Heart right ventricle (tissue), 16 donors: ENCODE results near the gene CMTM1. TPM values are rescaled to one million over a fixed set of nuclear protein-coding genes. Genes with fewer than 3 reads are reported as not detected.
"Not testable (repeated sequence)": the region's sequence is repeated elsewhere in the genome, so short reads cannot be mapped to it uniquely, and the experiment has no call there.

Source experiments
- ATAC-seq, 8 donors: fragments of 200-7000 bp; cut with Tn5 transposase; one replicate each; pipeline ENCODE4 v1.9.1; 2020; ENCODE audit warnings: mild to moderate bottlenecking in 8 of 8, moderate library complexity in 8 of 8, moderate number of reproducible peaks in 1 of 8
- DNase-seq, 2 donors: peaks; one replicate each; pipeline ENCODE4 v3.0.0-alpha.2; 2020
- H3K27ac ChIP-seq, 10 donors: fragments of 200-600 bp; sonication (generic) in 2 of 10; one replicate each; pipeline versions ENCODE4 v1.5.0 to v1.8.0; 2020 to 2022; ENCODE audit warnings: mild to moderate bottlenecking in 3 of 10
- H3K27me3 ChIP-seq, 7 donors: fragments of 200-600 bp; one replicate each; pipeline ENCODE4 v1.8.0; 2021 to 2022; ENCODE audit warnings: mild to moderate bottlenecking in 2 of 7
- H3K36me3 ChIP-seq, 9 donors: fragments of 200-600 bp; sonication (generic) in 1 of 9; one replicate each; pipeline versions ENCODE4 v1.5.0 to v1.8.0; 2020 to 2022; ENCODE audit warnings: mild to moderate bottlenecking in 2 of 9
- H3K4me1 ChIP-seq, 9 donors: fragments of 200-600 bp; sonication (generic) in 1 of 9; one replicate each; pipeline versions ENCODE4 v1.5.0 to v1.8.0; 2020 to 2022; ENCODE audit warnings: mild to moderate bottlenecking in 4 of 9
- H3K4me3 ChIP-seq, 10 donors: fragments of 200-600 bp; sonication (generic) in 2 of 10; one replicate each; pipeline versions ENCODE4 v1.5.0 to v1.8.0; 2020 to 2022; ENCODE audit warnings: mild to moderate bottlenecking in 7 of 10, moderate library complexity in 2 of 10
- H3K9me3 ChIP-seq, 11 donors: fragments of 200-600 bp in 10 of 11; sonication (generic) in 2 of 11; one replicate each; pipeline versions ENCODE4 v1.5.0 to v1.8.0; 2013 to 2022; ENCODE audit warnings: mild to moderate bottlenecking in 2 of 11, control low read depth in 1 of 11, moderate library complexity in 1 of 11
- CTCF ChIP-seq, 9 donors: fragments of 200-600 bp; sonication (generic) in 2 of 9; IDR thresholded peaks; one replicate each; pipeline versions ENCODE4 v1.5.0 to v1.8.0; 2021 to 2022; ENCODE audit warnings: antibody characterized with exemption in 9 of 9, mild to moderate bottlenecking in 5 of 9, moderate library complexity in 1 of 9
- WGBS, 2 donors: extraction: QIAGEN DNeasy Blood & Tissue Kit; methylation state at CpG; one replicate each; pipeline ENCODE4 v1.1.7; 2013; ENCODE audit warnings: inconsistent platforms in 1 of 2; 5-methylcytosine and 5-hydroxymethylcytosine counted together
- intact Hi-C, 10 donors: fragments of 100-400 bp; cut with DNase I; formaldehyde crosslinking; loops; one replicate each; pipeline versions ENCODE4 v1.11.1 to v1.14.2; 2022
- polyA plus RNA-seq, 2 donors: library from polyadenylated mRNA; stranded (reverse); fragments of 200-250 nt; gene quantifications; one replicate each; pipeline ENCODE4 v1.2.3, GENCODE V29; 2013
- total RNA-seq, 10 donors: library from RNA; stranded (reverse); fragmentation: NEBNext Ultra II Directional in 3 of 10; extraction: Animal tissue kit (Norgen Biotek cat#: 25700) in 3 of 10; gene quantifications; one replicate each; pipeline versions ENCODE4 v1.2.1 to v1.2.4, GENCODE V29; 2021 to 2023
- donor health status: Arrhythmogenic right ventricular cardiomyopathy.
- donor health status: ischemic (EF 13 %, LVEDD 7.1; RV severe dilation, severe dysfunction).
- donor health status: healthy with polysubstance abuse.
- donor health status: DM: no; HTN: yes; CAD: no.
- donor health status: DM: no; HTN: no; CAD: no.
- donor health status: ischemic (EF 25% LVEDD 6.9; RV normal size, moderate dysfunction).
- donor health status: ischemic (EF 25% LVEDD 5.7; RV mildly dilated, moderate dysfunction).
- donor health status: healthy.
- donor health status: DM: yes; HTN: yes; CAD: no.
- donor health status: Ischemic cardiomyopathy.
- donor health status: ischemic (EF 35%, LVEDD 5.7; RV mildly dilated, moderate dysfunction).
- donor health status: nonischemic (EF 11% LVEDD 7.7; RV severe dilation, severe dysfunction).
- donor health status: DM: yes; HTN: yes; CAD: no.
- donor health status: PGD.
- donor health status: ischemic (EF 29% LVEDD 5.4; RV normal size, mild dysfunction).
- donor health status: nonischemic (EF 23%, LVEDD 6.1; RV moderate dilation, normal function).

Gene CMTM1
- total and polyA plus RNA-seq, 12 donors = 0.19 to 2.1 (median 0.95) TPM; not detected in 1

GRCh38 chr16:66620429-66620795 lies 54.2 kb downstream of the CMTM1 start:
- intact Hi-C loops = no loop called here

DNA sequence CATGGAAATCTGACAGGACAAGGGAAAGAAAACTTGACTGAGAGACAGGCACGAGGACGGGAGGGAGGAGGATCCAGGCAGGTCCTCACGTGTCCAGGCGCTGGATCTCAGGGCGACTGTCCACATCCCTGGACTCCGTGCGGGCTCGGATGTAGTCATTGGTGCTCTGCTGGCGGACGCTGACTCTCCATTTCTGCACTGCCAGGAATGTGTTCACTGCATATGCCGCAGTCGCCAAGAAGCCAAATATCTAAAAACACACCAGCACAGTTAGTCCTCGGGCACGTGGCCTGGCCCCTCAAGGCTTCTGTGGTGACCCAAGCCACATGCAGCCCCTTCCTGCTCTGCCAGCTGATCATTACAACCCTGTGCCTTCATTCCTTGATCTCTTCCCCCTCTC lies 55.7 kb downstream of the CMTM1 start:
- Histone ChIP-seq H3K27ac (no peak overlapping the region), H3K36me3 (peaks cover 0 to 25% (median 0%) of the 10 kb centered on the region in 9 donors), H3K27me3 (no peaks in the 10 kb centered on the region), H3K4me3 (no peak overlapping the region), H3K9me3 (no peaks in the 10 kb centered on the region), H3K4me1 (peaks cover 0 to 27% (median 18%) of the 10 kb centered on the region in 9 donors)
- intact Hi-C loops = no loop called here
- ATAC-seq = no peak
- no peak for TF ChIP-seq CTCF (IDR thresholded peaks at IDR 0.05)
- DNase-seq = no peak
- 97 to 98% methylated on average over 14 of the region's 14 CpGs for WGBS, 2 donors

More at GRCh38 chr16:66620429-66620795, 54.2 kb downstream of the CMTM1 start:
- Histone ChIP-seq H3K36me3 (peaks cover 0 to 25% (median 0%) of the 10 kb centered on the region in 9 donors), H3K4me1 (peaks cover 0 to 27% (median 18%) of the 10 kb centered on the region in 9 donors), H3K27ac (peak overlapping the region in 2 of 10 donors; percentile 8 to 13), H3K4me3 (no peak overlapping the region), H3K9me3 (no peaks in the 10 kb centered on the region), H3K27me3 (no peaks in the 10 kb centered on the region)
- TF ChIP-seq CTCF (IDR thresholded peaks at IDR 0.05) = no peak
- DNase-seq = no peak
- 79 to 86% methylated on average over 8 of the region's 8 CpGs for WGBS, 2 donors
- ATAC-seq = peak in 1 of 8 donors; percentile 10

DNA sequence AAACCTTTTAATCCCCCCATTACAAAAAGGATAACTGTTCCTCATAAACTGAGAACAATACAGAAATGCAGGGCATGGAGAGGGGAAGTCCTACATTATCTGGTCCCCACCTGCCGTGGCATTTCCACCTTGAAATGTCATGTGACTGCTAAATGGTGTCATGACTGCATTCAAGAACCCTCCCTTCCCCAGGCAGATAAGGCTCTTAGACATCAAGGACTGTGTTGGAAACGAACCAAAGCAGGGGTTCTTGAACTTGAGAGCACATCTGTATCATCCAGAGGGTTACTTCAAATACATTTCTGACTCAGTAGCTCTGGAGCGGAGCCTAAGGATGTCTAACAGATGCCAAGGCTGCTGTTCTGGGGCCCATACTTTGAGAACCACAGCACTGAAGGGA lies 56.6 kb downstream of the CMTM1 start:
- Histone ChIP-seq H3K27ac (no peak overlapping the region), H3K4me3 (no peak overlapping the region), H3K36me3 (peaks cover 0 to 25% (median 0%) of the 10 kb centered on the region in 9 donors), H3K27me3 (no peaks in the 10 kb centered on the region), H3K4me1 (peaks cover 0 to 26% (median 18%) of the 10 kb centered on the region in 9 donors), H3K9me3 (no peaks in the 10 kb centered on the region)
- WGBS, 2 donors = 63 to 68% methylated on average over 3 of the region's 3 CpGs
- no peak for ATAC-seq
- no peak for TF ChIP-seq CTCF (IDR thresholded peaks at IDR 0.05)
- DNase-seq = no peak
- intact Hi-C loops = no loop called here

- Histone ChIP-seq H3K4me3 (no peak overlapping the region), H3K9me3 (no peaks in the 10 kb centered on the region), H3K27me3 (no peaks in the 10 kb centered on the region), H3K4me1 (peaks cover 0 to 19% (median 9%) of the 10 kb centered on the region in 9 donors), H3K36me3 (peaks cover 0 to 25% (median 0%) of the 10 kb centered on the region in 9 donors), H3K27ac (no peak overlapping the region)
- DNase-seq (no peak), ATAC-seq (no peak)
- intact Hi-C loops = no loop called here
- TF ChIP-seq CTCF (IDR thresholded peaks at IDR 0.05) = no peak
- WGBS, 2 donors = 88 to 92% methylated on average over 3 of the region's 3 CpGs
These were observed 57.5 kb downstream of the CMTM1 start for GRCh38 chr16:66623755-66624154.

- H3K27ac ChIP-seq, ATAC-seq, intact Hi-C loops, H3K36me3 ChIP-seq, H3K27me3 ChIP-seq, H3K4me1 ChIP-seq, H3K9me3 ChIP-seq, DNase-seq, H3K4me3 ChIP-seq: not testable (repeated sequence)
- WGBS, 2 donors = 89% methylated on average over 17 of the region's 17 CpGs
These were observed 61.6 kb downstream of the CMTM1 start for GRCh38 chr16:66627611-66628378.
